Fibroblast of lung (primary cell): ENCODE results near the gene PRR3. TPM values are rescaled to one million over a fixed set of nuclear protein-coding genes. Genes with fewer than 3 reads are reported as not detected.

Source experiments
- DNase-seq, 2 donors: peaks; one replicate each; pipeline versions ENCODE4 v3.0.0 to v3.0.0-alpha.2; 2010; ENCODE audit warnings: low read depth in 2 of 2
- H2AFZ ChIP-seq: 2 replicates; pipeline ENCODE4 v1.5.1; 2012; ENCODE audit warnings: low read length, control low read depth, inconsistent platforms
- H3K27ac ChIP-seq: 2 replicates; pipeline ENCODE4 v1.5.1; 2011; ENCODE audit warnings: low read length, control low read depth; ENCODE audit not compliant: insufficient read depth
- H3K27me3 ChIP-seq: 2 replicates; pipeline ENCODE4 v1.5.1; 2011; ENCODE audit warnings: mild to moderate bottlenecking, low read length; ENCODE audit not compliant: control insufficient read depth, insufficient read depth
- H3K36me3 ChIP-seq: 2 replicates; pipeline ENCODE4 v1.5.1; 2011; ENCODE audit warnings: low read length; ENCODE audit not compliant: control insufficient read depth, insufficient read depth
- H3K4me1 ChIP-seq: 2 replicates; pipeline ENCODE4 v1.5.1; 2011; ENCODE audit warnings: low read length; ENCODE audit not compliant: control insufficient read depth, insufficient read depth; ENCODE audit errors: extremely low read depth
- H3K4me2 ChIP-seq: 2 replicates; pipeline ENCODE4 v1.5.1; 2011; ENCODE audit warnings: low read length, control low read depth; ENCODE audit not compliant: insufficient read depth; ENCODE audit errors: extremely low read depth
- H3K4me3 ChIP-seq, 4 experiments: fragments of 200-600 bp in 1 of 4; sonication (generic) in 1 of 4; replicated peaks in 1 of 4; 2 replicates each; pipeline ENCODE4 v1.5.1; 2011 to 2016; ENCODE audit warnings: low read length in 4 of 4, low read depth in 3 of 4, mild to moderate bottlenecking in 3 of 4, control low read depth in 2 of 4, inconsistent platforms in 1 of 4, mixed read lengths in 1 of 4; ENCODE audit not compliant: insufficient read depth in 1 of 4; ENCODE audit errors: control extremely low read depth in 1 of 4
- H3K79me2 ChIP-seq: 2 replicates; pipeline ENCODE4 v1.5.1; 2012; ENCODE audit warnings: mild to moderate bottlenecking, low read length, inconsistent platforms; ENCODE audit not compliant: control insufficient read depth, insufficient read depth
- H3K9ac ChIP-seq: 2 replicates; pipeline ENCODE4 v1.5.1; 2011; ENCODE audit warnings: mild to moderate bottlenecking, low read length, control low read depth; ENCODE audit not compliant: insufficient read depth
- H3K9me3 ChIP-seq: 2 replicates; pipeline ENCODE4 v1.5.1; 2012; ENCODE audit warnings: low read depth, low read length; ENCODE audit not compliant: control insufficient read depth, insufficient read depth
- H4K20me1 ChIP-seq: 2 replicates; pipeline ENCODE4 v1.5.1; 2011; ENCODE audit warnings: low read length; ENCODE audit not compliant: control insufficient read depth, insufficient read depth; ENCODE audit errors: extremely low read depth
- CTCF ChIP-seq, 2 donors: IDR thresholded peaks in 1 of 2; conservative IDR thresholded peaks in 1 of 2; 1 replicate in 1 of 2; 2 replicates in 1 of 2; pipeline ENCODE4 v1.5.1; 2011 to 2012; ENCODE audit warnings: low read length in 2 of 2, control low read depth in 1 of 2, inconsistent platforms in 1 of 2, low read depth in 1 of 2, mild to moderate bottlenecking in 1 of 2
- EZH2 ChIP-seq: IDR thresholded peaks from 2 replicates; pipeline ENCODE4 v1.5.1; 2012; ENCODE audit warnings: low read length, control low read depth, mild to moderate bottlenecking; ENCODE audit errors: missing control alignments
- polyA plus RNA-seq, 2 donors: library from polyadenylated mRNA; depleted of rRNA in 1 of 2; stranded (reverse) in 1 of 2; unstranded in 1 of 2; fragments of >200 nt; gene quantifications; 2 replicates each; pipeline ENCODE4 v1.2.1, GENCODE V29; 2011 to 2012; ENCODE audit warnings: missing spikeins in 1 of 2
- total RNA-seq: library from RNA; depleted of rRNA; stranded (reverse); fragments of >200 nt; gene quantifications from 2 replicates; pipeline ENCODE4 v1.2.1, GENCODE V29; 2014

PRR3 gene
- total and polyA plus RNA-seq, 2 donors (not counting 1 experiment from before 2014, with no cell fraction given): 6.6 to 19.0 TPM

GRCh38 chr6:30557683-30557981, 537 bp downstream of the PRR3 start:
- Histone ChIP-seq H3K9ac (peak overlapping the region; percentile 98), H3K4me3 (peak overlapping the region; percentile 89 to 100 (median 93)), H3K27ac (peak overlapping the region; percentile 99), H3K36me3 (peaks cover 15% of the 10 kb centered on the region), H3K4me2 (peak overlapping the region; percentile 93), H4K20me1 (no peaks in the 10 kb centered on the region), H3K4me1 (no peaks in the 10 kb centered on the region), H3K9me3 (no peaks in the 10 kb centered on the region), H2AFZ (no peak overlapping the region), H3K27me3 (no peaks in the 10 kb centered on the region), H3K79me2 (peaks cover 16% of the 10 kb centered on the region)
- TF ChIP-seq CTCF (conservative IDR thresholded peaks at IDR 0.05 in 1 of 2, IDR thresholded peaks at IDR 0.05 in 1 of 2; ENCODE audit: low read depth in 1 of 2, low read length in 2 of 2) (no peak), EZH2 (no peak)
- no peak for DNase-seq

GRCh38 chr6:30560930-30561329, 3.8 kb downstream of the PRR3 start:
- Histone ChIP-seq H4K20me1 (no peaks in the 10 kb centered on the region), H3K9ac (no peak overlapping the region), H3K9me3 (no peaks in the 10 kb centered on the region), H3K79me2 (peaks cover 16% of the 10 kb centered on the region), H3K27ac (no peak overlapping the region), H3K27me3 (no peaks in the 10 kb centered on the region), H3K4me1 (no peaks in the 10 kb centered on the region), H3K4me3 (no peak overlapping the region), H3K4me2 (no peak overlapping the region), H3K36me3 (peaks cover 9% of the 10 kb centered on the region), H2AFZ (no peak overlapping the region)
- no peak for DNase-seq
- TF ChIP-seq EZH2 (no peak), CTCF (conservative IDR thresholded peaks at IDR 0.05 in 1 of 2, IDR thresholded peaks at IDR 0.05 in 1 of 2; ENCODE audit: low read depth in 1 of 2, low read length in 2 of 2) (no peak)

GRCh38 chr6:30562470-30563425, 5.7 kb downstream of the PRR3 start:
- peaks cover 9% of the 10 kb centered on the region for H3K36me3 ChIP-seq
- no peaks in the 10 kb centered on the region for H4K20me1 ChIP-seq
- H3K27ac ChIP-seq: no peak overlapping the region
- no peak for DNase-seq
- no peaks in the 10 kb centered on the region for H3K27me3 ChIP-seq
- no peaks in the 10 kb centered on the region for H3K4me1 ChIP-seq
- no peak overlapping the region for H3K4me3 ChIP-seq
- H2AFZ ChIP-seq: no peak overlapping the region
- H3K79me2 ChIP-seq: peaks cover 10% of the 10 kb centered on the region
- no peak overlapping the region for H3K4me2 ChIP-seq
- no peaks in the 10 kb centered on the region for H3K9me3 ChIP-seq
- TF ChIP-seq CTCF (conservative IDR thresholded peaks at IDR 0.05 in 1 of 2, IDR thresholded peaks at IDR 0.05 in 1 of 2; ENCODE audit: low read depth in 1 of 2, low read length in 2 of 2): no peak
- no peak for TF ChIP-seq EZH2
- H3K9ac ChIP-seq: no peak overlapping the region
